HepG2 (cell line): ENCODE data around the gene LTB4R. TPM values are rescaled to one million over a fixed set of nuclear protein-coding genes. Genes with fewer than 3 reads are reported as not detected.

Source experiments
- ATRX ChIP-seq: sonication (generic); formaldehyde crosslinking; IDR thresholded peaks from 2 replicates; pipeline ENCODE4 v1.4.0; 2020; ENCODE audit warnings: missing genetic modification reagents, borderline replicate concordance
- E2F5 ChIP-seq: sonication (generic); formaldehyde crosslinking; conservative IDR thresholded peaks from 2 replicates; pipeline ENCODE4 v1.4.0; 2020; ENCODE audit warnings: missing genetic modification reagents
- HMGA1 ChIP-seq: sonication (generic); formaldehyde crosslinking; conservative IDR thresholded peaks from 2 replicates; pipeline ENCODE4 v1.4.0; 2020; ENCODE audit warnings: missing genetic modification reagents
- MZF1 ChIP-seq: sonication (generic); formaldehyde crosslinking; IDR thresholded peaks from 2 replicates; pipeline ENCODE4 v1.8.1; 2023; ENCODE audit warnings: mild to moderate bottlenecking, missing genetic modification reagents, borderline replicate concordance
- REST ChIP-seq, 2 experiments: IDR thresholded peaks; 2 replicates each; pipeline ENCODE4 v1.6.1; 2011 to 2012; ENCODE audit warnings: low read length in 2 of 2, borderline replicate concordance in 1 of 2, low read depth in 1 of 2, mild to moderate bottlenecking in 1 of 2, moderate library complexity in 1 of 2
- SP4 ChIP-seq: sonication (generic); formaldehyde crosslinking; IDR thresholded peaks from 2 replicates; pipeline ENCODE4 v1.8.1; 2023; ENCODE audit warnings: mild to moderate bottlenecking, missing genetic modification reagents
- TSC22D2 ChIP-seq: sonication (generic); formaldehyde crosslinking; IDR thresholded peaks from 2 replicates; pipeline ENCODE4 v1.5.1; 2020; ENCODE audit warnings: missing genetic modification reagents, mild to moderate bottlenecking, borderline replicate concordance
- ZNF138 ChIP-seq: sonication (generic); formaldehyde crosslinking; IDR thresholded peaks from 2 replicates; pipeline ENCODE4 v1.5.0; 2020; ENCODE audit warnings: mild to moderate bottlenecking, low read depth, missing genetic modification reagents
- ZNF383 ChIP-seq: sonication (generic); formaldehyde crosslinking; IDR thresholded peaks from 2 replicates; pipeline ENCODE4 v1.4.0; 2020; ENCODE audit warnings: missing genetic modification reagents, mild to moderate bottlenecking, borderline replicate concordance
- ZNF550 ChIP-seq: sonication (generic); formaldehyde crosslinking; IDR thresholded peaks from 2 replicates; pipeline ENCODE4 v1.4.0; 2020; ENCODE audit warnings: mild to moderate bottlenecking, missing genetic modification reagents, borderline replicate concordance
- ZNF598 ChIP-seq: sonication (generic); formaldehyde crosslinking; IDR thresholded peaks from 2 replicates; pipeline ENCODE4 v1.5.1; 2020; ENCODE audit warnings: mild to moderate bottlenecking, missing genetic modification reagents, borderline replicate concordance
- polyA plus RNA-seq, 8 experiments: library from polyadenylated mRNA; depleted of rRNA in 3 of 8; stranded (reverse) in 7 of 8; unstranded in 1 of 8; fragments of >200 nt; fragmentation: Illumina TruSeq in 4 of 8; extraction: Trizol in 4 of 8; gene quantifications; 2 replicates each; pipeline versions ENCODE4 v1.2.1 to v1.2.3, GENCODE V29; 2011 to 2016; ENCODE audit warnings: low read depth in 4 of 8, missing spikeins in 1 of 8, mixed read lengths in 1 of 8; ENCODE audit not compliant: insufficient read depth in 1 of 8
- total RNA-seq, 5 experiments: library from RNA; depleted of rRNA; stranded (reverse); fragments of >200 nt; fragmentation: Illumina TruSeq; extraction: Trizol; gene quantifications; 2 replicates each; pipeline ENCODE4 v1.2.3, GENCODE V29; 2016; ENCODE audit warnings: low read depth in 1 of 5
- TF ChIP-seq, protein P1 (sequence below): sonication (generic); formaldehyde crosslinking; IDR thresholded peaks from 2 replicates; pipeline ENCODE4 v1.4.0; 2020; ENCODE audit warnings: mild to moderate bottlenecking, missing genetic modification reagents
- TF ChIP-seq, protein P2 (sequence below): sonication (generic); formaldehyde crosslinking; IDR thresholded peaks from 2 replicates; pipeline ENCODE4 v1.8.0; 2022; ENCODE audit warnings: missing genetic modification reagents, mild to moderate bottlenecking, inconsistent platforms, borderline replicate concordance
- TF ChIP-seq, protein P3 (sequence below): sonication (generic); formaldehyde crosslinking; IDR thresholded peaks from 2 replicates; pipeline ENCODE4 v1.4.0; 2020; ENCODE audit warnings: missing genetic modification reagents

LTB4R gene
- total and polyA plus RNA-seq, 2 of the 13 experiments (the other 11 are each of a cell fraction or from before 2014, with no cell fraction given) = 3.2 to 8.2 TPM

DNA sequence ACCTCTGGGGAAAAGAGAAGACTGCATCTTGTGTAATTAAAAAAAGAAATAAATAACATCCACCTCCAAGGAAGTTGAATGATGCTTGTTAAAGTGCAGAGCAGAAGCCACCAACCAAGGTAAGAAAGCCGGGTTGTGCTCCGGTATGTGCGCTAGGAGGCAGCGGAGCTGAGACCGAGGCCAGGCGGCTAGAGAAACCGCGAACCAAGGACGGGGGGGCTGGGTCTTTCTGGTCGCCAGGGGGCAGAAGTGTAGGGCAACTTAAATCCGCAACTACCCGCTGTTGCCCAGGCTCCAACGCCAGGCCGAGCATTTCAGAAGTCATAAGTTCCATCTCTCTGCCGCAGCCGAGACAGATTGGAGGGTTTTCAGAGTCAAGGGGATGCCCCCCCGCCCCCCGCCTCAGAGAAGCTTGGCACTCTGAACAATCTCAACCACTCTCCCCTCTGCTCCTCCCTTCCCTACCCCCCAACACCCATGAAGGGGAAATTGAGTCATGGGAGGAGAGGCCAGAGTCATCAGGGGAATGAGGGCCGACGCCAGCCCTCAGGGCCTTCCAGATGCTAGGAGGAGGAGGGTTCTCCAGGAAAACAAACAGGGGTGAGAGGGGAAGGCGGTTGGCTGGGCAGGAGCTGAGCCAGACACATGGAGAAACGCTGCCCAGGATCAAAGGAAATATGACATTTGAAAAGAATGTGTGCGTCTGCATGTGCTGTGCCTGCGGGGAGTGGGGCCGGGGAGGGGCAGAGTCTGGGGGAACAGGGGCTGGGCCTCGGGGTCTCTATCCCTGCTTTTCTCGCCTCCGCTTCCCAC lies 54.5 kb downstream of the LTB4R start (continued):
- no peak for TF ChIP-seq ATRX (CRISPR knock-in tag)
- TF ChIP-seq MZF1 (CRISPR knock-in tag) = no peak
- TF ChIP-seq, protein P1, sequence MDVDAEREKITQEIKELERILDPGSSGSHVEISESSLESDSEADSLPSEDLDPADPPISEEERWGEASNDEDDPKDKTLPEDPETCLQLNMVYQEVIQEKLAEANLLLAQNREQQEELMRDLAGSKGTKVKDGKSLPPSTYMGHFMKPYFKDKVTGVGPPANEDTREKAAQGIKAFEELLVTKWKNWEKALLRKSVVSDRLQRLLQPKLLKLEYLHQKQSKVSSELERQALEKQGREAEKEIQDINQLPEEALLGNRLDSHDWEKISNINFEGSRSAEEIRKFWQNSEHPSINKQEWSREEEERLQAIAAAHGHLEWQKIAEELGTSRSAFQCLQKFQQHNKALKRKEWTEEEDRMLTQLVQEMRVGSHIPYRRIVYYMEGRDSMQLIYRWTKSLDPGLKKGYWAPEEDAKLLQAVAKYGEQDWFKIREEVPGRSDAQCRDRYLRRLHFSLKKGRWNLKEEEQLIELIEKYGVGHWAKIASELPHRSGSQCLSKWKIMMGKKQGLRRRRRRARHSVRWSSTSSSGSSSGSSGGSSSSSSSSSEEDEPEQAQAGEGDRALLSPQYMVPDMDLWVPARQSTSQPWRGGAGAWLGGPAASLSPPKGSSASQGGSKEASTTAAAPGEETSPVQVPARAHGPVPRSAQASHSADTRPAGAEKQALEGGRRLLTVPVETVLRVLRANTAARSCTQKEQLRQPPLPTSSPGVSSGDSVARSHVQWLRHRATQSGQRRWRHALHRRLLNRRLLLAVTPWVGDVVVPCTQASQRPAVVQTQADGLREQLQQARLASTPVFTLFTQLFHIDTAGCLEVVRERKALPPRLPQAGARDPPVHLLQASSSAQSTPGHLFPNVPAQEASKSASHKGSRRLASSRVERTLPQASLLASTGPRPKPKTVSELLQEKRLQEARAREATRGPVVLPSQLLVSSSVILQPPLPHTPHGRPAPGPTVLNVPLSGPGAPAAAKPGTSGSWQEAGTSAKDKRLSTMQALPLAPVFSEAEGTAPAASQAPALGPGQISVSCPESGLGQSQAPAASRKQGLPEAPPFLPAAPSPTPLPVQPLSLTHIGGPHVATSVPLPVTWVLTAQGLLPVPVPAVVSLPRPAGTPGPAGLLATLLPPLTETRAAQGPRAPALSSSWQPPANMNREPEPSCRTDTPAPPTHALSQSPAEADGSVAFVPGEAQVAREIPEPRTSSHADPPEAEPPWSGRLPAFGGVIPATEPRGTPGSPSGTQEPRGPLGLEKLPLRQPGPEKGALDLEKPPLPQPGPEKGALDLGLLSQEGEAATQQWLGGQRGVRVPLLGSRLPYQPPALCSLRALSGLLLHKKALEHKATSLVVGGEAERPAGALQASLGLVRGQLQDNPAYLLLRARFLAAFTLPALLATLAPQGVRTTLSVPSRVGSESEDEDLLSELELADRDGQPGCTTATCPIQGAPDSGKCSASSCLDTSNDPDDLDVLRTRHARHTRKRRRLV = no peak
- peak; percentile 98; the same call in 1 of the 2 replicates for TF ChIP-seq TSC22D2 (CRISPR knock-in tag)
- TF ChIP-seq ZNF383 (CRISPR knock-in tag) = no peak
- no peak for TF ChIP-seq REST (IDR thresholded peaks at IDR 0.05; ENCODE audit: borderline replicate concordance in 1 of 2, low read depth in 1 of 2, low read length in 2 of 2)
- no peak for TF ChIP-seq ZNF138
- peak; percentile 90; the same call in 1 of the 2 replicates for TF ChIP-seq ZNF550 (CRISPR knock-in tag)
- TF ChIP-seq E2F5 (CRISPR knock-in tag) = peak; percentile 75; the same call in 1 of the 2 replicates
- TF ChIP-seq, protein P2, sequence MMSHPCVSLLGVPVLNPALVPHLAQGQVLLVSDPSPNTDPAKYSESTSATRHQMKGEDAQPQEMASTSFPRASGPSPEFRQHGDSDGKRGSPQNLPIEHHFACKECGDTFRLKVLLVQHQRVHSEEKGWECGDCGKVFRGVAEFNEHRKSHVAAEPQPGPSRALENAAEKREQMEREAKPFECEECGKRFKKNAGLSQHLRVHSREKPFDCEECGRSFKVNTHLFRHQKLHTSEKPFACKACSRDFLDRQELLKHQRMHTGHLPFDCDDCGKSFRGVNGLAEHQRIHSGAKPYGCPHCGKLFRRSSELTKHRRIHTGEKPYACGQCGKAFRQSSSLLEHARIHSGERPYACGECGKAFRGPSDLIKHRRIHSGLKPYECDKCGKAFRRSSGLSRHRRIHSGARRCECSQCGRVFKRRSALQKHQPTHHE (CRISPR knock-in tag) = peak; percentile 94
- no peak for TF ChIP-seq HMGA1 (CRISPR knock-in tag)
- TF ChIP-seq, protein P3, sequence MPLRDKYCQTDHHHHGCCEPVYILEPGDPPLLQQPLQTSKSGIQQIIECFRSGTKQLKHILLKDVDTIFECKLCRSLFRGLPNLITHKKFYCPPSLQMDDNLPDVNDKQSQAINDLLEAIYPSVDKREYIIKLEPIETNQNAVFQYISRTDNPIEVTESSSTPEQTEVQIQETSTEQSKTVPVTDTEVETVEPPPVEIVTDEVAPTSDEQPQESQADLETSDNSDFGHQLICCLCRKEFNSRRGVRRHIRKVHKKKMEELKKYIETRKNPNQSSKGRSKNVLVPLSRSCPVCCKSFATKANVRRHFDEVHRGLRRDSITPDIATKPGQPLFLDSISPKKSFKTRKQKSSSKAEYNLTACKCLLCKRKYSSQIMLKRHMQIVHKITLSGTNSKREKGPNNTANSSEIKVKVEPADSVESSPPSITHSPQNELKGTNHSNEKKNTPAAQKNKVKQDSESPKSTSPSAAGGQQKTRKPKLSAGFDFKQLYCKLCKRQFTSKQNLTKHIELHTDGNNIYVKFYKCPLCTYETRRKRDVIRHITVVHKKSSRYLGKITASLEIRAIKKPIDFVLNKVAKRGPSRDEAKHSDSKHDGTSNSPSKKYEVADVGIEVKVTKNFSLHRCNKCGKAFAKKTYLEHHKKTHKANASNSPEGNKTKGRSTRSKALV = peak; percentile 82; the same call in 1 of the 2 replicates
- TF ChIP-seq ZNF598 (CRISPR knock-in tag) = peak; percentile 99
- TF ChIP-seq SP4 (CRISPR knock-in tag) = peak; percentile 69; the same call in 1 of the 2 replicates
